Progenitor cell of endocrine pancreas (in vitro differentiated cells): ENCODE measurements around the gene LIPG. TPM values are rescaled to one million over a fixed set of nuclear protein-coding genes. Genes with fewer than 3 reads are reported as not detected.

ENCODE experiments used
- DNase-seq: peaks from one replicate; pipeline ENCODE4 v3.0.0; 2021; ENCODE audit warnings: low spot score; ENCODE audit not compliant: unreplicated experiment
- H3K27ac Mint-ChIP-seq: 2 replicates; pipeline ENCODE4 v1.8.0; 2021; ENCODE audit warnings: mild to moderate bottlenecking, moderate library complexity, mixed read lengths
- H3K27me3 Mint-ChIP-seq: 2 replicates; pipeline ENCODE4 v1.8.0; 2021; ENCODE audit warnings: mixed read lengths
- H3K36me3 Mint-ChIP-seq: 2 replicates; pipeline ENCODE4 v1.8.0; 2022; ENCODE audit warnings: mixed read lengths; ENCODE audit not compliant: insufficient read depth
- H3K4me1 Mint-ChIP-seq: 2 replicates; pipeline ENCODE4 v1.8.0; 2021; ENCODE audit warnings: low read depth, mixed read lengths
- H3K4me3 Mint-ChIP-seq: 2 replicates; pipeline ENCODE4 v1.8.0; 2021; ENCODE audit warnings: low read depth, mild to moderate bottlenecking, moderate library complexity, mixed read lengths
- H3K9me3 Mint-ChIP-seq: 2 replicates; pipeline ENCODE4 v1.8.0; 2021; ENCODE audit warnings: low read depth, mixed read lengths
- total RNA-seq: library from RNA; stranded (reverse); gene quantifications from 2 replicates; pipeline ENCODE4 v1.2.1, GENCODE V29; 2021
- TF ChIP-seq, protein P1 (sequence below): fragments of 200-600 bp; sonication (generic); IDR thresholded peaks from one replicate; pipeline ENCODE4 v1.5.0; 2021; ENCODE audit warnings: antibody characterized with exemption, mild to moderate bottlenecking; ENCODE audit not compliant: unreplicated experiment

The LIPG gene
- total RNA-seq, 1 donor from 2014 or later, result 34.4 TPM

DNA sequence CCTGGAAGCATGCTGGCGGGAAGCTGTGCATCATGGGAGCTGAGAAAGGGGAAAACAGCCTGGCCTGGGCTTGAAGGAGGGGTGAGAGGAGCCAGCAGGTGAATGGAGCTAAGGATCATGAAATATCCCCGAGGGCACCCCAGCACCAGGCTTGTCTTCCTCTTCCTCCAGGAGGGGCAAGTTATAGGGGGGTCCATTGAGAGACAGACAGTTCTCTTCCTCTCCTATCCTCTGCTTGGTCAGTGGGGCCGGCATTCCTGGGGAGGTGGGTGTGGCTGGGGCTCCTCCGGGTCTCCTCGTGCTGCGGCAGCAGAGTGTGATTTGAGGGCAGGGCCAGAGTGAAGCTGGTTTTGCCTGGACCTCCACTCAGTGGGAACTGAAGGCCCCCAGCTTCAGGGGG lies 78.9 kb downstream of the LIPG start:
- Mint-ChIP-seq H3K4me3 (no peak overlapping the region), H3K9me3 (no peaks in the 10 kb centered on the region), H3K27me3 (peaks cover 9% of the 10 kb centered on the region), H3K4me1 (peaks cover 22% of the 10 kb centered on the region), H3K27ac (no peak overlapping the region), H3K36me3 (no peaks in the 10 kb centered on the region)
- TF ChIP-seq, protein P1, sequence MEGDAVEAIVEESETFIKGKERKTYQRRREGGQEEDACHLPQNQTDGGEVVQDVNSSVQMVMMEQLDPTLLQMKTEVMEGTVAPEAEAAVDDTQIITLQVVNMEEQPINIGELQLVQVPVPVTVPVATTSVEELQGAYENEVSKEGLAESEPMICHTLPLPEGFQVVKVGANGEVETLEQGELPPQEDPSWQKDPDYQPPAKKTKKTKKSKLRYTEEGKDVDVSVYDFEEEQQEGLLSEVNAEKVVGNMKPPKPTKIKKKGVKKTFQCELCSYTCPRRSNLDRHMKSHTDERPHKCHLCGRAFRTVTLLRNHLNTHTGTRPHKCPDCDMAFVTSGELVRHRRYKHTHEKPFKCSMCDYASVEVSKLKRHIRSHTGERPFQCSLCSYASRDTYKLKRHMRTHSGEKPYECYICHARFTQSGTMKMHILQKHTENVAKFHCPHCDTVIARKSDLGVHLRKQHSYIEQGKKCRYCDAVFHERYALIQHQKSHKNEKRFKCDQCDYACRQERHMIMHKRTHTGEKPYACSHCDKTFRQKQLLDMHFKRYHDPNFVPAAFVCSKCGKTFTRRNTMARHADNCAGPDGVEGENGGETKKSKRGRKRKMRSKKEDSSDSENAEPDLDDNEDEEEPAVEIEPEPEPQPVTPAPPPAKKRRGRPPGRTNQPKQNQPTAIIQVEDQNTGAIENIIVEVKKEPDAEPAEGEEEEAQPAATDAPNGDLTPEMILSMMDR, result no peak
- no peak for DNase-seq

- Mint-ChIP-seq H3K27ac (no peak overlapping the region), H3K9me3 (no peaks in the 10 kb centered on the region), H3K36me3 (no peaks in the 10 kb centered on the region), H3K4me1 (peaks cover 21% of the 10 kb centered on the region), H3K27me3 (peaks cover 9% of the 10 kb centered on the region), H3K4me3 (no peak overlapping the region)
- no peak for DNase-seq
- TF ChIP-seq, protein P1, result no peak
These were observed 83.3 kb downstream of the LIPG start for GRCh38 chr18:49645196-49645595.

DNA sequence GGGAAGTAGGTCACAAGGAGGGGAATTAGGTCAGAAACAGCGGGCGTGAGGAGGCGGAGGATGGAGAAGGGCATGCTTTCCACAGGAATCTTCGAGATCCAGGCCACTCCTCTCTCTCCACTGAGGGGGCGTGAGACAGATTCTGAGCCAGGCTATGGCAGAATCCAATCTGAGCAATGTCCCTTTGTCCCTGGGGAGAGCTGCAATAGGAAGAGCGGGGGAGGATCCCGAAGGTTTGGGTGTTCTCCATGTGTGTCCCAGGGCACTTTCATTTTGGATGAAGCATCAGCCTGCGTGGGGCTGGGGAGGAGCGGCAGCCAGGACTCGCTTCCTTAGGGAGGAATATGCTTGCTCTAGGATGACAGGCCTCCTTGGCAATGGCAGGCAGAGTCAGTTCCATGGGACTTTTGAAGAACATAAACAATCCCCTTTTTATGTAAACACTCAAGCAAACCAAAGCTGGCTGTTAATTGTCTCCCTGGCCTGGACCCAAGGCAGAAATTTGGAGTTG lies 84.0 kb downstream of the LIPG start:
- peaks cover 21% of the 10 kb centered on the region for H3K4me1 Mint-ChIP-seq
- DNase-seq, result no peak
- no peak overlapping the region for H3K4me3 Mint-ChIP-seq
- no peak overlapping the region for H3K27ac Mint-ChIP-seq
- H3K27me3 Mint-ChIP-seq, result peaks cover 8% of the 10 kb centered on the region
- no peaks in the 10 kb centered on the region for H3K9me3 Mint-ChIP-seq
- no peaks in the 10 kb centered on the region for H3K36me3 Mint-ChIP-seq
- TF ChIP-seq, protein P1, result no peak

- TF ChIP-seq, protein P1, result no peak
- H3K4me3 Mint-ChIP-seq, result no peak overlapping the region
- no peaks in the 10 kb centered on the region for H3K9me3 Mint-ChIP-seq
- peaks cover 18% of the 10 kb centered on the region for H3K4me1 Mint-ChIP-seq
- peaks cover 11% of the 10 kb centered on the region for H3K27me3 Mint-ChIP-seq
- H3K36me3 Mint-ChIP-seq, result no peaks in the 10 kb centered on the region
- H3K27ac Mint-ChIP-seq, result no peak overlapping the region
- DNase-seq, result no peak
These were observed 85.0 kb downstream of the LIPG start for GRCh38 chr18:49646873-49647272.

DNA sequence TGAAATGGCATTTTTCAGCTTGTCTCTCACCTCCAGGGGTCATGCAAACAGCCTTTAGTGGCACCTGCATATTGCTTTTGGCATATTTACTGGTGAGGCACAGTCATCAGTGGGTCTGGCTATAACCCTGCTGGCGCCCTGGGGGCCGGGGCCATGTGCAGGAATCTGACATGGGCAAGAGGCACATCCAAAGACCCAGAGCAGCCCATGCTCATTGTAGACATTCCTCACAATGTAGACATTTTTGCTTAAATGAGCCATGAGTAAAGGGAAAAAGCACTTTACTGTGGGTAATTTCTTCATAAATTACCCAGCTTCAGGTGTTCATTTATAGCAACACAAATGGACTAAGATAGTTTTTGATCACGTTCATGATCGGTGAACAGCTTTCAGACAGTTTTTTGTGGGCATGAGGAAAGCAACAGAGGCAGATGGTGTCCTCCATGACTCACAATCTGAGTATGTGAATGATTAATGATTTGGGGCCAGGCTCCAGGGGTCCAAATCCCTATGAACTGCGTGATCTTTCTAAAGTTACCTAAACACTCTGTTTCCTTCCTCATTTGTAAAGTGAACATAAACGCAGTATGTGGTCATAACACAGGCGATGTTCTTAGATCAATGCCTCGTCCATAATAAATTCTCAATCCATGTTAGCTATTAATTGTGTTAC lies 85.8 kb downstream of the LIPG start:
- H3K4me3 Mint-ChIP-seq, result no peak overlapping the region
- H3K9me3 Mint-ChIP-seq, result no peaks in the 10 kb centered on the region
- TF ChIP-seq, protein P1, result no peak
- no peaks in the 10 kb centered on the region for H3K36me3 Mint-ChIP-seq
- peaks cover 11% of the 10 kb centered on the region for H3K27me3 Mint-ChIP-seq
- no peak overlapping the region for H3K27ac Mint-ChIP-seq
- H3K4me1 Mint-ChIP-seq, result peaks cover 18% of the 10 kb centered on the region
- DNase-seq, result no peak
